A549 treated with AZD9567 at 1 μM for 4 hours (cell line): ENCODE data around the gene NEK8. TPM values are rescaled to one million over a fixed set of nuclear protein-coding genes. Genes with fewer than 3 reads are reported as not detected.

ENCODE experiments used
- total RNA-seq: library from RNA; stranded (reverse); fragments of 200-300 nt; extraction: Qiagen RNA extraction; gene quantifications from 5 replicates; pipeline ENCODE4 v1.2.3, GENCODE V29; 2022; ENCODE audit not compliant: insufficient read depth

The NEK8 gene
- total RNA-seq: 4.0 to 4.9 TPM (median 4.6 TPM) in 5 replicates

GRCh38 chr17:28728364-28729200 is at the start of gene NEK8:
Gene NEK8 (plus strand): TSS chr17:28728788. CDS start chr17:28728814, 26 bp downstream.

GRCh38 chr17:28711723-28712031 is 16.9 kb upstream of the NEK8 start, which contains the start of gene PROCA1:
Gene PROCA1 (minus strand): TSS chr17:28711888. CDS start chr17:28711660, 228 bp downstream.

GRCh38 chr17:28717578-28718332 is 10.8 kb upstream of the NEK8 start, which contains the start of gene RAB34:
Gene RAB34 (minus strand): TSS chr17:28717868. CDS start chr17:28717266, 602 bp downstream.

GRCh38 chr17:28726226-28726626 is 2.4 kb upstream of the NEK8 start, which contains the start of gene TLCD1:
Gene TLCD1 (minus strand): TSS chr17:28726233. CDS start chr17:28726097, 136 bp downstream.

GRCh38 chr17:28743243-28744103 is 14.9 kb downstream of the NEK8 start, which contains the start of gene TRAF4:
Gene TRAF4 (plus strand): TSS chr17:28744011. CDS start chr17:28744113, 102 bp downstream.

Other genes starting within 250 kb of the NEK8 start
- 0.03 TPM in 1 of 5 replicates, not detected in the others for gene FOXN1, start 222.4 kb upstream of the NEK8 start, total RNA-seq
- gene UNC119, start 176.2 kb upstream of the NEK8 start, total RNA-seq: 27.2 to 39.1 TPM (median 33.2 TPM) in 5 replicates
- 46.8 to 62.9 TPM (median 60.3 TPM) in 5 replicates for gene PIGS, start 157.3 kb upstream of the NEK8 start, total RNA-seq
- 2.1 to 2.7 TPM (median 2.5 TPM) in 5 replicates for gene ALDOC, start 151.9 kb upstream of the NEK8 start, total RNA-seq
- 69.9 to 80.7 TPM (median 71.9 TPM) in 5 replicates for gene SPAG5, start 129.8 kb upstream of the NEK8 start, total RNA-seq
- 1.1 to 4.9 TPM (median 4.1 TPM) in 5 replicates for gene RSKR, start 114.6 kb upstream of the NEK8 start, total RNA-seq
- 46.5 to 62.0 TPM (median 59.7 TPM) in 5 replicates for gene BLTP2, start 83.6 kb upstream of the NEK8 start, total RNA-seq
- 83.7 to 94.3 TPM (median 89.3 TPM) in 5 replicates for gene SDF2, start 66.9 kb upstream of the NEK8 start, total RNA-seq
- 66.6 to 77.0 TPM (median 73.8 TPM) in 5 replicates for gene SUPT6H, start 66.6 kb upstream of the NEK8 start, total RNA-seq
- gene PROCA1, start 16.9 kb upstream of the NEK8 start, total RNA-seq: 1.2 to 1.7 TPM (median 1.5 TPM) in 4 of 5 replicates, not detected in the other
- 212 to 240 TPM (median 228 TPM) in 5 replicates for gene RAB34, start 10.9 kb upstream of the NEK8 start, total RNA-seq
- gene RPL23A, start 8.8 kb upstream of the NEK8 start, total RNA-seq: 2,109 to 2,400 TPM (median 2,196 TPM) in 5 replicates
- 23.6 to 50.7 TPM (median 44.7 TPM) in 5 replicates for gene TLCD1, start 2.6 kb upstream of the NEK8 start, total RNA-seq
- gene TRAF4, start 15.2 kb downstream of the NEK8 start, total RNA-seq: 40.7 to 94.4 TPM (median 89.2 TPM) in 5 replicates
- 33.2 to 37.0 TPM (median 33.6 TPM) in 5 replicates for gene FAM222B, start 114.0 kb downstream of the NEK8 start, total RNA-seq
- 81.5 to 89.7 TPM (median 85.7 TPM) in 5 replicates for gene ERAL1, start 126.2 kb downstream of the NEK8 start, total RNA-seq
- gene FLOT2, start 168.9 kb downstream of the NEK8 start, total RNA-seq: 79.9 to 87.3 TPM (median 83.6 TPM) in 5 replicates
- 6.2 to 6.8 TPM (median 6.3 TPM) in 4 of 5 replicates, not detected in the other for gene DHRS13, start 174.3 kb downstream of the NEK8 start, total RNA-seq
- 30.5 to 32.4 TPM (median 31.5 TPM) in 5 replicates for gene PHF12, start 222.7 kb downstream of the NEK8 start, total RNA-seq